Chondrocyte (in vitro differentiated cells): Measurements from ENCODE around the gene TOR1AIP2. TPM values are rescaled to one million over a fixed set of nuclear protein-coding genes. Genes with fewer than 3 reads are reported as not detected.

ENCODE experiments used
- DNase-seq: peaks from one replicate; pipeline ENCODE4 v3.0.0; 2021; ENCODE audit warnings: mixed read lengths, low spot score
- H3K27ac Mint-ChIP-seq: one replicate; pipeline ENCODE4 v1.8.0; 2021; ENCODE audit warnings: mild to moderate bottlenecking, moderate library complexity, mixed read lengths; ENCODE audit not compliant: unreplicated experiment
- H3K27me3 Mint-ChIP-seq: 2 replicates; pipeline ENCODE4 v1.8.0; 2021; ENCODE audit warnings: low read depth, mixed read lengths
- H3K36me3 Mint-ChIP-seq: 2 replicates; pipeline ENCODE4 v1.8.0; 2021; ENCODE audit warnings: low read depth, mixed read lengths
- H3K4me1 Mint-ChIP-seq: 2 replicates; pipeline ENCODE4 v1.8.0; 2021; ENCODE audit warnings: low read depth, mild to moderate bottlenecking, mixed read lengths
- H3K4me3 Mint-ChIP-seq: one replicate; pipeline ENCODE4 v1.8.0; 2021; ENCODE audit warnings: mild to moderate bottlenecking, moderate library complexity, mixed read lengths; ENCODE audit not compliant: unreplicated experiment
- H3K9me3 Mint-ChIP-seq: 2 replicates; pipeline ENCODE4 v1.8.0; 2021; ENCODE audit warnings: low read depth, mixed read lengths
- total RNA-seq: library from RNA; stranded (reverse); gene quantifications from 3 replicates; pipeline ENCODE4 v1.2.1, GENCODE V29; 2021
- TF ChIP-seq, protein P1 (sequence below): fragments of 200-600 bp; sonication (generic); IDR thresholded peaks from 2 replicates; pipeline ENCODE4 v1.5.0; 2021; ENCODE audit warnings: antibody characterized with exemption, mild to moderate bottlenecking, moderate library complexity

TOR1AIP2 gene
- total RNA-seq, 1 donor from 2014 or later = 85.8 TPM

DNA sequence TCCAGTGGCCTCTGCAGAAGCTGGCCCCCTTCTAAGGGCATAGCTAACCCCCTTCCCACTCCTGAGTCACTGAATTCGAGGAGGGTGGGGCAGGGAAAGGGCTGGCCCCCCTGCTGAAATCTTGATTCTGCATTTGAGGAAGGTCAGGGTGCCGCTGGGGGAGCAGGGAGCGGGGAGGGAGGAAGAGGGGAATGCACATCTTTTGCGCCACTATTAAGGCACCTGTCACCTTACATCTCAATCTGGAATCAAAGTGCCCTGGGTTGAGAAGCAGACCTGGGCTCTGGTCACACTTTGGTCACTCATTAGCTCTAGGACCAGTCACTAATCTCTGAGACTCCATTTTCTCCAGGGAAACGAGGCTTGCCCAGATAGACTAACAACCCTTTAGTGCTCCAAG, 62.0 kb downstream of the TOR1AIP2 start:
- Mint-ChIP-seq H3K4me3 (peak overlapping the region; percentile 75), H3K27ac (peak overlapping the region; percentile 18), H3K4me1 (peaks cover 17% of the 10 kb centered on the region), H3K9me3 (no peaks in the 10 kb centered on the region), H3K36me3 (no peaks in the 10 kb centered on the region), H3K27me3 (peaks cover 20% of the 10 kb centered on the region)
- TF ChIP-seq, protein P1, sequence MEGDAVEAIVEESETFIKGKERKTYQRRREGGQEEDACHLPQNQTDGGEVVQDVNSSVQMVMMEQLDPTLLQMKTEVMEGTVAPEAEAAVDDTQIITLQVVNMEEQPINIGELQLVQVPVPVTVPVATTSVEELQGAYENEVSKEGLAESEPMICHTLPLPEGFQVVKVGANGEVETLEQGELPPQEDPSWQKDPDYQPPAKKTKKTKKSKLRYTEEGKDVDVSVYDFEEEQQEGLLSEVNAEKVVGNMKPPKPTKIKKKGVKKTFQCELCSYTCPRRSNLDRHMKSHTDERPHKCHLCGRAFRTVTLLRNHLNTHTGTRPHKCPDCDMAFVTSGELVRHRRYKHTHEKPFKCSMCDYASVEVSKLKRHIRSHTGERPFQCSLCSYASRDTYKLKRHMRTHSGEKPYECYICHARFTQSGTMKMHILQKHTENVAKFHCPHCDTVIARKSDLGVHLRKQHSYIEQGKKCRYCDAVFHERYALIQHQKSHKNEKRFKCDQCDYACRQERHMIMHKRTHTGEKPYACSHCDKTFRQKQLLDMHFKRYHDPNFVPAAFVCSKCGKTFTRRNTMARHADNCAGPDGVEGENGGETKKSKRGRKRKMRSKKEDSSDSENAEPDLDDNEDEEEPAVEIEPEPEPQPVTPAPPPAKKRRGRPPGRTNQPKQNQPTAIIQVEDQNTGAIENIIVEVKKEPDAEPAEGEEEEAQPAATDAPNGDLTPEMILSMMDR = no peak
- DNase-seq = peak; percentile 30

DNA sequence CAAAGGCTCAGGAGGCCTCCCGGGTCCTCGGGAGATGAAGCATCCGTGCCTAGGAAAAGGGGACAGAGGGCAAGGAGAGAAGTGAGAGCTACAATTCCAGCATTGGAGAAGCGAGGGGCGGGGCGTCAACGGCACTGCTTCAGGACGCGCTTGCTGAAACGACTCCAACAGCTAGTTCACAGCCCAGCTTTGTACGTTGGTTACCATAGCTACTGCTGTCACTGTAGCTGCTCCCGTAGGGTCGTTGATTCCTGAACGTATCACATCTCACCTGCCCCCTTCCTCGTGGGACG, 63.1 kb downstream of the TOR1AIP2 start:
- Mint-ChIP-seq H3K36me3 (no peaks in the 10 kb centered on the region), H3K27ac (peak overlapping the region; percentile 9), H3K27me3 (peaks cover 28% of the 10 kb centered on the region), H3K4me1 (peaks cover 21% of the 10 kb centered on the region), H3K4me3 (peak overlapping the region; percentile 75), H3K9me3 (no peaks in the 10 kb centered on the region)
- TF ChIP-seq, protein P1 = no peak
- peak; percentile 72 for DNase-seq

DNA sequence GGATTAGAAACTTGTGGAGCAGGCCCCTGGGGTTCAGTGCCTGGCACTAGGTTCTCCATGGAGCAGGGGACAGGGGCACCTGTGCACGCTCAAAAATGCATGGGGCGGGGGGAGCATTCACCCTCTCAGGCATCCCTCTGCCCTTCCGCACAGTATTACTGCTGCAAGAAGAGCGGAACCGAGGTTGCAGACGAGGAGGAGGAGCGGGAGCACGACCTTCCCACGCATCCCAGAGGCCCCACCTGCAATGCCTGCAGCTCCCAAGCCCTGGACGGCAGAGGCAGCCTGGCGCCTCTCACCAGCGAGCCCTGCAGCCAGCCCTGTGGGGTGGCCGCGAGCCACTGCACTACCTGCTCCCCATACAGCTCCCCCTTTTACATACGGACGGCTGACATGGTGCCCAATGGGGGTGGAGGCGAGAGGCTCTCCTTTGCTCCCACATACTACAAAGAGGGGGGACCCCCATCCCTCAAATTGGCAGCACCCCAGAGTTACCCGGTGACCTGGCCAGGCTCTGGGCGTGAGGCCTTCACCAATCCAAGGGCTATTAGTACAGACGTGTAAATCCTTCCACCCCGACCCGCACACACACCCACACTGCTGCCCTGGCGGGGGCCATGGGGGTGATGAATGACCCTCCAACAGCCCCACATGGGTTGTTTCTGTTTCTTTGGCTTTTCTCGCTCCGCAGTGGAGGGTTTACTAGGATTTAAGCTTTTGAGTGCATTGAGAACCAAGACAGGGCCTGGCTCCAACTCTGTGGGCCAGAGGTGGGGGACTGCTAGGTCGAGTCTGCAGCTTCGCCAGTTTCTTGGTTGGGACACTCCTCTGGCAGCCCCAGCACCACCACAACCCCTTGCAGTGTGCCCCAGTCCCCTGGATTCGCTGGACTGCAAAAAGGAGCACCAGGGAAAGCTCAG, 63.7 kb downstream of the TOR1AIP2 start:
- Mint-ChIP-seq H3K36me3 (no peaks in the 10 kb centered on the region), H3K9me3 (no peaks in the 10 kb centered on the region), H3K4me3 (peak overlapping the region; percentile 75), H3K27ac (no peak overlapping the region), H3K4me1 (peaks cover 21% of the 10 kb centered on the region), H3K27me3 (peaks cover 28% of the 10 kb centered on the region)
- DNase-seq = peak; percentile 68
- TF ChIP-seq, protein P1 = no peak

DNA sequence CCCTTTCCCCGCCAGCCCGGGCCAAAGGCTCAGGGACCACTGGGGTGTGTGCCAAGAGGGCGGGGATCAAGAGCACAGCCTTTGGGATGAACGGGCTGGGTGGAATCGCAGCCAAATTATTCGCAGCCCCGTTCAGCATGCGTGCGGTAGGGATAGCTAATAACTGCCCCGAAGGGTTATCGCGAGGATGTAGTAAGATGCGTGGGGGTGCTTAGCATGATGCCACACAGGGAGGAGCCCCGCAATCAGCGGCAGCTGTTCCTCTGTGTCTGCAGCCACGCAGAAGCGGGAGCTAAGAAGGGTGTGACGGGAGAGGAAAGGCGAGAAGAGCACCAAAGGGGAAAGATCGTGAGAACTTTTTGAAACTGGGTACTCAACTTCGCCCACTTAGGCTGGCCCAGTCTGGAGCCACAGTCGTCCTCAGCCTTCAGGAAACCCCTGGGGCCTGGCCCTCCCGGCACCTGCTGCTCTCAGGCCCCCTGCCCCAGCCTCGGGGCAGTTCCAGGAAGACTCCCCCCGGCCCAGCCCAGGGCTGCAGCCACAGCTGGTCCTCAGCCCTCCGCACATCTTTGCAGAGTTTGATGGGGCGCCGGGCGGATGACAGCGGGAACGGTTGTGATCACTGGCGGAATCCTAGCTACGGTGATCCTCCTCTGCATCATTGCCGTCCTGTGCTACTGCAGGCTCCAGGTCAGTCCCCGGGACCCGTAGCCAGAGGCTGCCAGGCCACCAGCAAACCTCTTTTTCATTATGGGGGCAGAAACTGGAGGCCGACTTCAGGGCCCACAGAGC, 64.9 kb downstream of the TOR1AIP2 start:
- DNase-seq = peak; percentile 76
- TF ChIP-seq, protein P1 = no peak
- no peak overlapping the region for H3K4me3 Mint-ChIP-seq
- H3K9me3 Mint-ChIP-seq = no peaks in the 10 kb centered on the region
- H3K36me3 Mint-ChIP-seq = no peaks in the 10 kb centered on the region
- H3K27ac Mint-ChIP-seq = no peak overlapping the region
- H3K4me1 Mint-ChIP-seq = peaks cover 21% of the 10 kb centered on the region
- peaks cover 28% of the 10 kb centered on the region for H3K27me3 Mint-ChIP-seq

DNA sequence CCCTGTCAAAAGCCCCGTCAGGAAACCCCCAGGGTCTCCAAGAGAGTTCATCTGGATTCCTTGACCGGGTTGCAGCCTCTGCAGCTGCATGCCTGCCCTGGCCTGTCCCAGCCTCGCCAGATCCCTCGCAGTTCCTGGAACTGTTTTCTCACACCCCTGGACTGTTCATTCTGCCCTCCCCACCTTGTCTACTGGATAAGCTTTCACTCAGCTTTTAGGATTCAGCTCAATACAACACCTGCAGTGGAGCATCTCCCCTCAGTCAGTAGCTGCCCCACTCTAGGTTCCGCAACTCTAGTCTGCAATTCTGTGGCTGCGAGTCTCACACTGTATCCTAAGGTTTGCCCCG, 67.3 kb downstream of the TOR1AIP2 start:
- no peak overlapping the region for H3K27ac Mint-ChIP-seq
- no peaks in the 10 kb centered on the region for H3K36me3 Mint-ChIP-seq
- no peaks in the 10 kb centered on the region for H3K9me3 Mint-ChIP-seq
- peak; percentile 21 for DNase-seq
- TF ChIP-seq, protein P1 = no peak
- H3K4me3 Mint-ChIP-seq = no peak overlapping the region
- peaks cover 16% of the 10 kb centered on the region for H3K4me1 Mint-ChIP-seq
- H3K27me3 Mint-ChIP-seq = peaks cover 32% of the 10 kb centered on the region
